K562 (cell line): ENCODE results near the gene TRMT2A. TPM values are rescaled to one million over a fixed set of nuclear protein-coding genes. Genes with fewer than 3 reads are reported as not detected.

Experiments used
- ATAC-seq: fragments of 200-7000 bp; cut with Tn5 transposase; 3 replicates; pipeline ENCODE4 v1.9.1; 2020; ENCODE audit warnings: moderate library complexity
- BruUV-seq: library from RNA; stranded (reverse); fragments of 400-500 nt; replicated peaks from 2 replicates; lab custom pipeline; 2021; lab: Mats Ljungman, UMichigan
- CTCF ChIA-PET: fragments of 300-600 bp; formaldehyde crosslinking; extraction: SDS; loops from one replicate; lab custom pipeline; 2021; ENCODE audit warnings: low intra/inter-chr PET ratio; lab: Yijun Ruan, JAX
- POLR2A ChIA-PET: fragments of 300-600, 350-650 bp; sonication (Branson Sonifier 250); formaldehyde crosslinking; extraction: SDS; loops from one replicate; lab custom pipeline; 2021; ENCODE audit warnings: antibody characterized with exemption, inconsistent platforms; lab: Yijun Ruan, JAX
- DNase-seq, 4 experiments: peaks; one replicate each; pipeline versions ENCODE4 v3.0.0 to v3.0.0-alpha.2; 2011 to 2018; ENCODE audit warnings: low spot score in 3 of 4, mixed read lengths in 3 of 4; ENCODE audit errors: extremely low read depth in 1 of 4
- FAIRE-seq: peaks from 2 replicates; lab custom pipeline; 2011; peaks lifted over from hg19 to GRCh38; lab: Jason Lieb, UNC
- H2AFZ ChIP-seq: 2 replicates; pipeline ENCODE4 v1.6.0; 2011; ENCODE audit warnings: low read depth, low read length, control low read depth, inconsistent platforms
- H3K27ac ChIP-seq: fragments of 200-600 bp; 3 replicates; pipeline ENCODE4 v1.8.0; 2011; ENCODE audit warnings: low read depth, mild to moderate bottlenecking, control low read depth, inconsistent platforms, low read length, moderate library complexity, mixed read lengths; ENCODE audit errors: extremely low read depth
- H3K27me3 ChIP-seq, 2 experiments: fragments of 300-600 bp in 1 of 2; 2 replicates in 1 of 2; 3 replicates in 1 of 2; pipeline versions ENCODE4 v1.6.0 to v1.8.0; 2011; ENCODE audit warnings: inconsistent platforms in 2 of 2, low read length in 2 of 2, mild to moderate bottlenecking in 1 of 2, mixed read lengths in 1 of 2, moderate library complexity in 1 of 2; ENCODE audit not compliant: control insufficient read depth in 2 of 2, insufficient read depth in 2 of 2
- H3K36me3 ChIP-seq: fragments of 300-600 bp; 3 replicates; pipeline ENCODE4 v1.8.0; 2011; ENCODE audit warnings: mild to moderate bottlenecking, low read length, inconsistent platforms; ENCODE audit not compliant: control insufficient read depth, insufficient read depth
- H3K4me1 ChIP-seq, 2 experiments: fragments of 200-600 bp in 1 of 2; replicated peaks in 1 of 2; 2 replicates in 1 of 2; 3 replicates in 1 of 2; pipeline versions ENCODE4 v1.5.1 to v1.8.0; 2011; ENCODE audit warnings: inconsistent platforms in 2 of 2, low read length in 2 of 2, mild to moderate bottlenecking in 1 of 2, mixed read lengths in 1 of 2, moderate library complexity in 1 of 2; ENCODE audit not compliant: control insufficient read depth in 2 of 2, insufficient read depth in 2 of 2
- H3K4me2 ChIP-seq: 2 replicates; pipeline ENCODE4 v1.6.1; 2011; ENCODE audit warnings: low read length, control low read depth, inconsistent platforms, mixed read lengths; ENCODE audit not compliant: insufficient read depth
- H3K4me3 ChIP-seq: fragments of 200-600 bp; sonication (generic), shearing (Covaris generic); 2 replicates; pipeline ENCODE4 v1.5.1; 2016; ENCODE audit warnings: control low read depth, inconsistent platforms
- H3K79me2 ChIP-seq: fragments of 200-600 bp; 3 replicates; pipeline ENCODE4 v1.8.0; 2011; ENCODE audit warnings: low read length, inconsistent platforms; ENCODE audit not compliant: control insufficient read depth, insufficient read depth
- H3K9ac ChIP-seq, 2 experiments: 2 replicates each; pipeline versions ENCODE4 v1.6.0 to v1.6.1; 2011; ENCODE audit warnings: low read depth in 2 of 2, low read length in 2 of 2, control low read depth in 1 of 2, inconsistent platforms in 1 of 2, mild to moderate bottlenecking in 1 of 2, mixed read lengths in 1 of 2; ENCODE audit not compliant: insufficient read depth in 1 of 2
- H3K9me1 ChIP-seq: one replicate; pipeline ENCODE4 v1.6.0; 2011; ENCODE audit warnings: inconsistent platforms, mild to moderate bottlenecking, low read length, moderate library complexity; ENCODE audit not compliant: control insufficient read depth, insufficient read depth
- H3K9me3 ChIP-seq: replicated peaks from 2 replicates; pipeline ENCODE4 v1.5.1; 2011; ENCODE audit warnings: low read depth, low read length, inconsistent platforms; ENCODE audit not compliant: control insufficient read depth, insufficient read depth
- H4K20me1 ChIP-seq: replicated peaks from 2 replicates; pipeline ENCODE4 v1.6.1; 2011; ENCODE audit warnings: low read length, inconsistent platforms, mixed read lengths; ENCODE audit not compliant: control insufficient read depth, insufficient read depth
- BHLHE40 ChIP-seq: IDR thresholded peaks from 2 replicates; pipeline ENCODE4 v1.6.1; 2011; ENCODE audit warnings: low read length, improper control_type of control experiment
- RBM14 ChIP-seq: fragments of 200-400 bp; formaldehyde crosslinking; IDR thresholded peaks from 2 replicates; pipeline ENCODE4 v1.6.1; 2018; ENCODE audit warnings: low read depth, mild to moderate bottlenecking, low read length, moderate library complexity, borderline replicate concordance; ENCODE audit not compliant: insufficient read depth
- SRSF3 ChIP-seq: fragments of 200-400 bp; formaldehyde crosslinking; IDR thresholded peaks from 2 replicates; pipeline ENCODE4 v1.6.1; 2016; ENCODE audit warnings: mild to moderate bottlenecking, low read length, moderate library complexity; ENCODE audit not compliant: insufficient read depth
- YY1 ChIP-seq, 3 experiments: IDR thresholded peaks; 2 replicates each; pipeline ENCODE4 v1.6.1; 2011; ENCODE audit warnings: low read length in 2 of 3, mild to moderate bottlenecking in 2 of 3, moderate library complexity in 2 of 3, borderline replicate concordance in 1 of 3, control low read depth in 1 of 3, low read depth in 1 of 3; ENCODE audit not compliant: insufficient read depth in 3 of 3, insufficient replicate concordance in 2 of 3, control insufficient read depth in 1 of 3, insufficient read length in 1 of 3; ENCODE audit errors: extremely low read depth in 1 of 3
- ZNF699 ChIP-seq: fragments of 250-450 bp; sonication (Bioruptor Pico); IDR thresholded peaks from 2 replicates; pipeline ENCODE4 v1.8.0; 2021; ENCODE audit warnings: mild to moderate bottlenecking, moderate library complexity; ENCODE audit not compliant: insufficient replicate concordance
- WGBS: fragments of 100-300 bp; shearing (Covaris generic); methylation state at CpG from one replicate; pipeline ENCODE4 v1.1.6; 2016; ENCODE audit warnings: low coverage, mixed read lengths; ENCODE audit not compliant: insufficient coverage; ENCODE audit errors: missing lambda C conversion rate; 5-methylcytosine and 5-hydroxymethylcytosine counted together
- in situ Hi-C: fragments of 300-500 bp; cut with MboI; formaldehyde crosslinking; loops from 4 replicates; pipeline ENCODE4 v1.15.0; 2018; ENCODE audit warnings: inconsistent platforms, mixed read lengths
- intact Hi-C: fragments of 100-400 bp; cut with micrococcal nuclease; formaldehyde crosslinking; loops from 2 replicates; pipeline ENCODE4 v1.14.2; 2022
- polyA plus RNA-seq, 8 experiments: library from polyadenylated mRNA; depleted of rRNA in 4 of 8; stranded (reverse) in 5 of 8; unstranded in 3 of 8; fragments of >200 nt; fragmentation: Nextera tagmentation in 2 of 8; fragmentation: Illumina TruSeq in 1 of 8; extraction: Ambion mirVana in 2 of 8; extraction: Trizol in 1 of 8; gene quantifications; 2 replicates each; pipeline versions ENCODE4 v1.2.1 to v1.2.3, GENCODE V29; 2011 to 2014; ENCODE audit warnings: inconsistent platforms in 1 of 8, missing spikeins in 1 of 8
- total RNA-seq, 7 experiments: library from RNA; depleted of rRNA in 6 of 7; stranded (reverse); fragments of >200 nt in 6 of 7; fragmentation: Illumina TruSeq in 2 of 7; extraction: Trizol in 2 of 7; gene quantifications; 2 replicates each; pipeline versions ENCODE4 v1.2.1 to v1.2.3, GENCODE V29; 2011 to 2021; ENCODE audit warnings: low replicate concordance in 1 of 7
- TF ChIP-seq, protein P1 (sequence below): conservative IDR thresholded peaks from 2 replicates; pipeline ENCODE4 v1.6.1; 2011; ENCODE audit warnings: low read depth, mild to moderate bottlenecking, low read length; ENCODE audit not compliant: control insufficient read depth
- TF ChIP-seq, protein P2 (sequence below): fragments of 250-450 bp; sonication (Bioruptor Pico); IDR thresholded peaks from 2 replicates; pipeline ENCODE4 v1.9.0; 2021; ENCODE audit warnings: mild to moderate bottlenecking, inconsistent platforms
- TF ChIP-seq, protein P3 (sequence below), 3 experiments: fragments of 200-800 bp in 1 of 3; sonication (Bioruptor generic) in 1 of 3; sonication (generic) in 1 of 3; formaldehyde crosslinking in 1 of 3; IDR thresholded peaks; 2 replicates each; pipeline versions ENCODE4 v1.6.1 to v1.8.0; 2016 to 2022; ENCODE audit warnings: mild to moderate bottlenecking in 2 of 3, missing compliant biosample characterization in 2 of 3, missing genetic modification characterization in 2 of 3, missing genetic modification reagents in 1 of 3

TRMT2A gene
- total and polyA plus RNA-seq, 9 of the 15 experiments (the other 6 are each of a cell fraction or from before 2014, with no cell fraction given), result 1.6 to 265 (median 140) TPM

DNA sequence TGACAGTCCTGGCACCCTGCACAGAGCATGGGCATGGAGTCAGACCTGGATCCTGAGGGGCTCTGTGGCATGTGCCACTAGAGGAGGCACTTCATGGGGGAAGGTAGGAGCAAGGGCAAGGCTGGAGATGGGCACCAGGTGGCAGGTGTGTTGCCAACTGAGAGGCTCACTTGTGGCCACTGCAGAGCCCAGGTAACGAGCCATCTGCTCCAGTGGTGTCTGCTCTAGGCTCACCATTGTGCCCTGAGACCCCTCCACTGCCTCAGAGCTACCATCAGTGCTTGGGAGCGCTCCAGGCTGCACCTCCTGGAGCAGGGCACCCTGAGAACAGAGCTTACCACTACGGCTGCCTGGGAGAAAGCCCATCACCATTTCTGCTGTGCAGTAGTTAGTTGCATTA, 13.3 kb upstream of the TRMT2A start (continued):
- TF ChIP-seq, protein P1, sequence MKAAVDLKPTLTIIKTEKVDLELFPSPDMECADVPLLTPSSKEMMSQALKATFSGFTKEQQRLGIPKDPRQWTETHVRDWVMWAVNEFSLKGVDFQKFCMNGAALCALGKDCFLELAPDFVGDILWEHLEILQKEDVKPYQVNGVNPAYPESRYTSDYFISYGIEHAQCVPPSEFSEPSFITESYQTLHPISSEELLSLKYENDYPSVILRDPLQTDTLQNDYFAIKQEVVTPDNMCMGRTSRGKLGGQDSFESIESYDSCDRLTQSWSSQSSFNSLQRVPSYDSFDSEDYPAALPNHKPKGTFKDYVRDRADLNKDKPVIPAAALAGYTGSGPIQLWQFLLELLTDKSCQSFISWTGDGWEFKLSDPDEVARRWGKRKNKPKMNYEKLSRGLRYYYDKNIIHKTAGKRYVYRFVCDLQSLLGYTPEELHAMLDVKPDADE, result 0 out of 2 replicates have a peak, but pooled peaks have one; percentile 33
- TF ChIP-seq ZNF699 (CRISPR knock-in tag) (peak; percentile 69), SRSF3 (0 out of 2 replicates have a peak, but pooled peaks have one; percentile 59), BHLHE40 (0 out of 2 replicates have a peak, but pooled peaks have one; percentile 18)
- TF ChIP-seq, protein P2, sequence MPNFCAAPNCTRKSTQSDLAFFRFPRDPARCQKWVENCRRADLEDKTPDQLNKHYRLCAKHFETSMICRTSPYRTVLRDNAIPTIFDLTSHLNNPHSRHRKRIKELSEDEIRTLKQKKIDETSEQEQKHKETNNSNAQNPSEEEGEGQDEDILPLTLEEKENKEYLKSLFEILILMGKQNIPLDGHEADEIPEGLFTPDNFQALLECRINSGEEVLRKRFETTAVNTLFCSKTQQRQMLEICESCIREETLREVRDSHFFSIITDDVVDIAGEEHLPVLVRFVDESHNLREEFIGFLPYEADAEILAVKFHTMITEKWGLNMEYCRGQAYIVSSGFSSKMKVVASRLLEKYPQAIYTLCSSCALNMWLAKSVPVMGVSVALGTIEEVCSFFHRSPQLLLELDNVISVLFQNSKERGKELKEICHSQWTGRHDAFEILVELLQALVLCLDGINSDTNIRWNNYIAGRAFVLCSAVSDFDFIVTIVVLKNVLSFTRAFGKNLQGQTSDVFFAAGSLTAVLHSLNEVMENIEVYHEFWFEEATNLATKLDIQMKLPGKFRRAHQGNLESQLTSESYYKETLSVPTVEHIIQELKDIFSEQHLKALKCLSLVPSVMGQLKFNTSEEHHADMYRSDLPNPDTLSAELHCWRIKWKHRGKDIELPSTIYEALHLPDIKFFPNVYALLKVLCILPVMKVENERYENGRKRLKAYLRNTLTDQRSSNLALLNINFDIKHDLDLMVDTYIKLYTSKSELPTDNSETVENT (CRISPR knock-in tag), result 0 out of 2 replicates have a peak, but pooled peaks have one; percentile 10
- TF ChIP-seq, all 486 proteins: peak for 11

- intact Hi-C loops (loop anchor here (1.0 kb wide), 3 partner anchors 11 to 399 kb away; no protein-coding TSS in a partner anchor), in situ Hi-C loops (loop anchor here (5.0 kb wide), 1 partner anchor 157 kb away; no protein-coding TSS in a partner anchor)
- Histone ChIP-seq H3K9me3 (no peaks in the 10 kb centered on the region), H3K27ac (no peak overlapping the region), H4K20me1 (peaks cover 73% of the 10 kb centered on the region), H3K9ac (no peak overlapping the region), H3K79me2 (peaks cover 24% of the 10 kb centered on the region), H3K36me3 (peaks cover 36% of the 10 kb centered on the region; the same call in 2 of the 3 replicates), H3K4me1 (peaks cover 11 to 75% of the 10 kb centered on the region in 2 experiments), H2AFZ (no peak overlapping the region), H3K4me3 (no peak overlapping the region), H3K27me3 (no peaks in the 10 kb centered on the region), H3K9me1 (peaks cover 4% of the 10 kb centered on the region), H3K4me2 (no peak overlapping the region)
- BruUV-seq, result no TSS peak
- 68% methylated on average over 3 of the region's 3 CpGs for WGBS
- FAIRE-seq (no peak), ATAC-seq (no peak), DNase-seq (no peak)
- CTCF ChIA-PET, result interaction anchor here (0.5 to 5.8 kb wide), 9 partner anchors 10 to 535 kb away, joined by 3 to 80 read pairs (median 5); no protein-coding TSS in a partner anchor
- POLR2A ChIA-PET, result interaction anchor here (0.6 to 8.3 kb wide), 21 partner anchors 9 to 916 kb away, joined by 3 to 212 read pairs (median 4); partner anchors contain the start of genes GP1BB, RANBP1 and TRMT2A
- TF ChIP-seq, protein P3, sequence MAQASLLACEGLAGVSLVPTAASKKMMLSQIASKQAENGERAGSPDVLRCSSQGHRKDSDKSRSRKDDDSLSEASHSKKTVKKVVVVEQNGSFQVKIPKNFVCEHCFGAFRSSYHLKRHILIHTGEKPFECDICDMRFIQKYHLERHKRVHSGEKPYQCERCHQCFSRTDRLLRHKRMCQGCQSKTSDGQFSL (CRISPR knock-in tag; IDR thresholded peaks at IDR 0.05), result no peak
- TF ChIP-seq, protein P3 (tag; IDR thresholded peaks at IDR 0.05), result peak in 1 of 2 experiments; percentile 57; a peak in 2 of 4 replicates
- TF ChIP-seq RBM14 (peak; percentile 9; the same call in 1 of the 2 replicates), YY1 (IDR thresholded peaks at IDR 0.05; ENCODE audit: borderline replicate concordance in 1 of 3, control insufficient read depth in 1 of 3, extremely low read depth in 1 of 3, insufficient read depth in 3 of 3, insufficient read length in 1 of 3, insufficient replicate concordance in 2 of 3, low read depth in 1 of 3, low read length in 2 of 3) (peak in 2 of 3 experiments; percentile 50 to 64)
- TF ChIP-seq, protein P1, result 0 out of 2 replicates have a peak, but pooled peaks have one; percentile 27
Observed at GRCh38 chr22:20129747-20130014, 12.7 kb upstream of the TRMT2A start.
